GM18867 (cell line): ENCODE measurements around the gene CLN6.
A peak's percentile ranks its signal among the peaks of the same experiment; 100 is the strongest.
"Not testable (repeated sequence)": the region's sequence is repeated elsewhere in the genome, so short reads cannot be mapped to it uniquely, and the experiment has no call there.

Source experiments
- ATAC-seq: cut with Tn5 transposase; IDR thresholded peaks from one replicate; pipeline ENCODE4 v1.9.1; 2021; ENCODE audit warnings: mild to moderate bottlenecking, moderate library complexity; ENCODE audit not compliant: unreplicated experiment

The CLN6 gene

DNA sequence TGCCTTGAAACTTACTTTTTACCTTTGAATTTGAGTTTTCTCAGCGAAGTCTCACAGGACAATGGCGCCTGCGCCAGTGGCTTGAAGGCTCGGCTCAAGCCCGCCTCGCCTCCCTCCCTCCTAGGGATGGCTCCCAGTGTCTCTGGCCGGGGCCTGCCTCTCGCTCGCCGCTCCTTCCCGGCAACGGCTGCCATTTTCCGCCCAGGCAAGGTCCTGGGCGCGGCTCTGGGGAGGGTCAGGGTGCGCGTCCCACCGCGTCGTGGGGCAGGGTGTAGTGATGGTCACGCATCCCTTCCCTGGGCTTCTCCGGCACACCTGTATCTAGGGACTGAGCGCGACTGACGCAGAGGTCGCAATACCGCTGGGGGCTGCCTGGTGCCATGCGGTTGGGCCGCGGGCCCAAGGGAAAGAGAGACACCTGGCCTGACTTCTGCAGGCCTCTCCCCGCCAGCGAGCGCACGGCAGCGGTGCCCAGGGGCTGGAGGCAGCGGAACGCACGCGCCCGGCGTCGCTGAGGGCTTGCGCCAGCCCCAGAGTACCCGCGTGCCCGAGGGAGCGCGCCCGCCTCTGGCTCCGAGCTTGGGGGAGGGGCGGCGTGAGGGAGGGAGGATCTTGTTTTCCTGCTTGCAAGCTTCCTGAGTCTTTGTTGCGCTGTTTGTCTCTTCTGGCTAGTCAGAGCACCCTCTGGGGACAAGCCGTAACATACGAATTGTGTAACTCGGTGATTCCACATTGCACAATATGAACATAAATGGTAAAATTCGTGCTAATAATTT, 27.3 kb upstream of the CLN6 start:
- no peak for ATAC-seq

GRCh38 chr15:68252925-68253534, 23.5 kb upstream of the CLN6 start:
- peak; percentile 53 for ATAC-seq

GRCh38 chr15:68249058-68249713, 19.7 kb upstream of the CLN6 start:
- no peak for ATAC-seq

- ATAC-seq = no peak
Observed at GRCh38 chr15:68244235-68244634, 14.7 kb upstream of the CLN6 start.

GRCh38 chr15:68241088-68241935, 11.8 kb upstream of the CLN6 start:
- no peak for ATAC-seq

DNA sequence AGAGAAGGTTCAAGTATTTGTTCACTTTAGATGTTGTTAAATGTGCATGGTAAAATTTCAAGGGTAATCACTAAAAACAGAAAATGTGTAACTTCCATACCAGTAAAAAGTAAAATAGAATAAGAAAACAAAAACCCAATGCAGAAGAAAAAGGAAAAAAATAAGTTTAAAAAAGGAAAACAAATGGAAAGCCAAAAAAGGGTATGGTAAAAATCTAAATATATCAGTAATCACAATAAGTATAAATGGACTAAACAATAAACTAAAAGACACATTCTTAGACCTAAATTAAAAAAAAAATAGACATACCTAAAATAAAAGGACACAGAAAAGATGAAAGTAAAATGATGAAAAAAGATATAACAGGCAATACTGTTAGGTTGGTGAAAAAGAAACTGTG, 9.5 kb upstream of the CLN6 start:
- no peak for ATAC-seq

DNA sequence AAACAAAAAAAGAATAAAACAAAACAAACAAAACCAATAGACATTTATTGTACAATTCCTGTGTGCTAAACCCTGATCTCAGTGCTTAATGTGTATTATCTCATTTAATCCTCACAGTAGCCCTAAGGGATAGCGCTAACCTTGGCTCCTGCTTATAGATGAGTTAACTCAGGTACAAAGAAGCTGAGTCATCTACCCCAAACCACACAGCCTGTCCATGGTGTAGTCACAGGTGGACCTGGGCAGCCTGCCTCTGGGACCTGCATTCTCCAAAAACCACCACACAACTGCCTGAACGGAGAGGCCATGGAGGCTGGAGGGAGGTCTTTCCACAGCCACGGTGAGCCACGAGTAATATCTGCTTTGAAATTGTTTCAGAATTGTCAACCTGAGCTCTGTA, 5.5 kb upstream of the CLN6 start:
- no peak for ATAC-seq

DNA sequence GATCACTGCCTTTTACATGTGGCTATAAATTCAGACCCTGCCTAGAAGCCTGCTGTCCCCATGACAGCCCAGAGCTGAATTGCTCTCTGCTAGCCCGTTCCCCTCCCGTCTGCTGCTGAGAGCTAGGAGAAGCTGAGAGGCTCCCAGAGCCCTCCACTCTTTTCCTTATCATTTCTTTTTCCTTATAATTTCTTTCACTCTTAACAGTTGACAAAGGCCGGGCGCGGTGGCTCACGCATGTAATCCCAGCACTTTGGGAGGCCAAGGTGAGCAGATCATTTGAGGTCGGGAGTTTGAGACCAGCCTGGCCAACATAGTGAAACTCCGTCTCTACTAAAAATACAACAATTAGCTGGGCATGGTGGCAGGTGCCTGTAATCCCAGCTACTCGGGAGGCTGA, 5.0 kb upstream of the CLN6 start:
- ATAC-seq = not testable (repeated sequence)

- ATAC-seq = no peak
Observed at GRCh38 chr15:68234060-68234459, 4.5 kb upstream of the CLN6 start.

- no peak for ATAC-seq
Observed at GRCh38 chr15:68232937-68233336, 3.4 kb upstream of the CLN6 start.

GRCh38 chr15:68232449-68232848, 2.9 kb upstream of the CLN6 start:
- no peak for ATAC-seq

DNA sequence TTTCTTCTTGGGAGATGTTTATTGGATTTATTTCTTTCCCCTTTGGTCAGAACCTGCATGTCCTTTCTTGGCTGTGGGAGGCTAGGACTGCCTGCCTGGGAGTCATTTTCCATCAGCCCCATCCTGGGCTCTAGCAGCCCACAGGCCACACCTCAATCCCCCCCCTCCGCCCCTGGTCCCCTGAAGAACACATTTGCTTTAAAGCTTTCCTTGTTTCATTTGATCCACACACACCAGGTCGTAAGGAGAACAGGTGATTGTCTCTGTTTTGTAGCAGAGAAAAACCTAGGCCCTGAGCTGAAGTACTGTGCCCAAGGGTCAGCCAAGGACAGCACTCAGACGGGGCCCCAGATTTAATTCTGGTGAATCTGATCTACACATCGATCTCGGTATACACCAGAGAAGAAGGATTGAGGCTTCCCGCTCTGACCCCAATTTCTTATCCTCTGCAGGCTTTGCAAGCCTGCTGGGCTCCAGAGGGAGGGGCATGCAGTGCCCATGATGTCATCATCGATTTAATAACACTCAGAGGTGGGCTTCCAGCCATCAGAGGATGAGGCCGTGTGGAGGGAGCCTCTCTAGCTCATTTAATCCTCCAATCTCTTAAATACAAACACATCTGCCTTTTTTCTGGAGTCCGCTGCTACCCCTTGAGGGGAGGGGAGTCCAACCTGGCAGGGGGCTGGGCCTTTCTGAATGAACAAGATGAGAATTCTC, 1.7 kb upstream of the CLN6 start:
- no peak for ATAC-seq

DNA sequence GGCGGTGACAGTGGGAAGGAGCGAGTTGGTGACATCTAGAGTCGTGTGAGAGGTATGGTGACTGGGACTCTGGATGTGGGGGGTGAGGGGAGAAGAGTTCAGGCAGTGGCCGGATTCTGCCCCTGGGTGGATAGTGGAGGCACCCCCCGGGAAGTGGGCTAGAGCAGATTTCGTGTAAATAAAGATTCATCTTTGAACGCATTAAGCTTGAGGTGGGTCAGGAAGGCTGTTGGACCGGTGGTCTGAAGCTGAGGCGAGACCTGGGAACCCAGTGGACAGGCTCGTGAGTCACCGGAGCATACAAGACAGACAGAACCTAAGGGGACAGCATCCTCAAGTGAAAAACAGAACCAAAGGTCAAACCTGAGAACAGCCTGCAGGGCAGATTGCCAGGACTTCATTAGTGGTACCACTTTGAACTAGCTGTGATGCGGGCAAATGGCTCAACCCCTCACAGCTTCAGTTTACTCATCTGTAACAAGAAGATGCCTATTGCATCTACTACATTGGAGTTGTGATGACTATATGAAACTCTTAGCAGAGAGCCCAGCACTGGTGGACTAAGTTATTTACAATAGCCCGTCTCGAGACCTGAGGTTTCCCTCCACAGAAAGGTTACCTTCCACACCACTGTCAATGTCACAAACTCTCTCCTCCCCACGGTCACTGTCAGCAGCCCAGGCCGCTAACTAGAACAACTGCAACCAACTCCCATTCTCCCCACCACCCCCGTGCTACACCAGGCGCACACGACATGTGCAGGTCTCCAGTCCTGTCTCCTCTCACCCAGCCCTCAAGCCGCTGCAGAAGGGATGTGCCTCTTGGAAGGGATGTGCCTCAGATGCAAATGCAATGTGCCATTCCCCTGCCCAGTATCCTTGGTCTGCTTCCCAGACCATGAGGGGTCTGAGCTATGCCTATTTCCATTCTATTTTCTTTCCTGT, 901 bp upstream of the CLN6 start:
- no peak for ATAC-seq

DNA sequence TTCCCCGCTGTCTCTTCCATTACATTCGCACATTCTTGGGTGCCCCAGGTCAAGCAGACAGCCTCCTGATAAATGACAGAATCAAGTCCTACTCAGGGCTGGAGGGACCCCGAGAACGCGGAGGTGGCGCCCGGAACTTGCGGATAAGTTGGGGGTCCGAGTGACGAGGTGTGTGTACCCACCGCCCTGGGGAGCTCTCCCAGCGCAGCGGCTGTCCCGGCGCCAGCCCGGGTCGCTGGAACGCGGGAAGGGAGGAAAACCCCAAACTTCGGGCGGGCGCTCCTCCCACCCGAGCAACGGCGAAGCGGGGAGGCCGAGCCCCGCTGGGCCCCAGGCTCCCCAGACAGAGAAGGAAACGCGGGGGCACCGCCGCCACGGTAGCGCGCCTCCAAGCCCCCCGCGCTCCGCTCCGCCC, 550 bp downstream of the CLN6 start:
- ATAC-seq = no peak

- ATAC-seq = no peak
Observed at GRCh38 chr15:68228143-68228970, 1.2 kb downstream of the CLN6 start.

DNA sequence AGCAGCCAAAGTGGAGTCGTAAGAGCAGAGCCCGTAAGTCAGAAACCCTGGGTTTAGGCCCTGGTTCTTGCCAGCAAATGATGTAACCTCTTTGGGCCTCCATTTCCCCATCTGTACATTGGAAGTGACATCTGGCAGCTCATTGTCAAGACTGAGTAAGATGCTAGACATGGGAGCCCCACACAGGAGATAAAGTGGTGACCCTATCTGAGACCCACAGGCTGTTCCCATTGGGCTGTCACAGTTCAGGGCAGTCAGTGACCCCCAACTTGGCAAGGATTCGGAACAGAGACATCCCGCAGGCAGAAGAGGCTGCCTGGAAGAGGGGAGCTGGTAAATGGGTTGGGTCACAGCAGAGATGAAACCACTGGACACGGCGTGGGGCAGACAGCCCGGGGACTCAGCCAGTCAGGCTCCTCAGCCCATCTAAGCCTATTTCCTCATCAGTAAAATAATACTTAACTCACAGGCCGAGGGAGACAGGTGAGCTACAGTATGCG, 1.8 kb downstream of the CLN6 start:
- ATAC-seq = no peak

GRCh38 chr15:68225442-68225841, 4.1 kb downstream of the CLN6 start:
- not testable (repeated sequence) for ATAC-seq

GRCh38 chr15:68224546-68225250, 4.8 kb downstream of the CLN6 start:
- ATAC-seq = no peak
